Endodermal cell (in vitro differentiated cells): ENCODE measurements around the gene HACD2. TPM values are rescaled to one million over a fixed set of nuclear protein-coding genes. Genes with fewer than 3 reads are reported as not detected.

ENCODE experiments used
- DNase-seq: peaks from one replicate; pipeline ENCODE4 v3.0.0-alpha.2; 2017
- H3K27ac ChIP-seq: 2 replicates; pipeline ENCODE4 v1.5.1; 2013; ENCODE audit warnings: mild to moderate bottlenecking, low read depth, low read length, moderate library complexity
- H3K27me3 ChIP-seq: 2 replicates; pipeline ENCODE4 v1.6.1; 2013; ENCODE audit warnings: mild to moderate bottlenecking, low read length, moderate library complexity; ENCODE audit not compliant: insufficient read depth, control insufficient read depth, poor library complexity, severe bottlenecking
- H3K36me3 ChIP-seq: 2 replicates; pipeline ENCODE4 v1.7.0; 2013; ENCODE audit warnings: mild to moderate bottlenecking, low read length, moderate library complexity; ENCODE audit not compliant: control insufficient read depth, insufficient read depth
- H3K4me1 ChIP-seq: one replicate; pipeline ENCODE4 v1.7.0; 2013; ENCODE audit warnings: low read length; ENCODE audit not compliant: control insufficient read depth, insufficient read depth
- H3K4me3 ChIP-seq: 2 replicates; pipeline ENCODE4 v1.5.1; 2013; ENCODE audit warnings: mild to moderate bottlenecking, low read length, moderate library complexity
- H3K9ac ChIP-seq: 2 replicates; pipeline ENCODE4 v1.6.1; 2013; ENCODE audit warnings: mild to moderate bottlenecking, low read length, moderate library complexity; ENCODE audit not compliant: poor library complexity, severe bottlenecking; ENCODE audit errors: extremely low read depth
- H3K9me3 ChIP-seq: 2 replicates; pipeline ENCODE4 v1.6.1; 2013; ENCODE audit warnings: mild to moderate bottlenecking, low read length, moderate library complexity; ENCODE audit not compliant: control insufficient read depth
- H3K27ac Mint-ChIP-seq: 2 replicates; pipeline ENCODE4 v1.8.0; 2020; ENCODE audit warnings: mixed read lengths
- H3K27me3 Mint-ChIP-seq: 2 replicates; pipeline ENCODE4 v1.8.0; 2021; ENCODE audit warnings: mild to moderate bottlenecking, mixed read lengths; ENCODE audit not compliant: insufficient read depth
- H3K36me3 Mint-ChIP-seq: 2 replicates; pipeline ENCODE4 v1.8.0; 2020; ENCODE audit warnings: low read depth, mixed read lengths
- H3K4me1 Mint-ChIP-seq: 2 replicates; pipeline ENCODE4 v1.8.0; 2020; ENCODE audit warnings: mixed read lengths
- H3K4me3 Mint-ChIP-seq: 2 replicates; pipeline ENCODE4 v1.8.0; 2020; ENCODE audit warnings: mild to moderate bottlenecking, moderate library complexity, mixed read lengths
- H3K9me3 Mint-ChIP-seq: 2 replicates; pipeline ENCODE4 v1.8.0; 2020; ENCODE audit warnings: mild to moderate bottlenecking, mixed read lengths
- WGBS, 2 experiments: methylation state at CpG; one replicate each; pipeline versions ENCODE4 v1.1.5 to v1.1.7; 2013; ENCODE audit warnings: missing lambda C conversion rate in 2 of 2, mixed read lengths in 1 of 2; ENCODE audit not compliant: insufficient coverage in 1 of 2, insufficient read length in 1 of 2; 5-methylcytosine and 5-hydroxymethylcytosine counted together
- total RNA-seq, 2 donors: library from RNA; stranded (reverse); fragmentation: NEBNext Ultra II Directional in 1 of 2; extraction: Animal tissue kit (Norgen Biotek cat#: 25700) in 1 of 2; gene quantifications; 2 replicates in 1 of 2; 3 replicates in 1 of 2; pipeline ENCODE4 v1.2.1, GENCODE V29; 2021
- TF ChIP-seq, protein P1 (sequence below): fragments of 200-600 bp; sonication (generic); conservative IDR thresholded peaks from 2 replicates; pipeline ENCODE4 v1.5.0; 2021; ENCODE audit warnings: antibody characterized with exemption, mild to moderate bottlenecking

The HACD2 gene
- total RNA-seq, 2 donors from 2014 or later, result 32.5 to 48.7 TPM

DNA sequence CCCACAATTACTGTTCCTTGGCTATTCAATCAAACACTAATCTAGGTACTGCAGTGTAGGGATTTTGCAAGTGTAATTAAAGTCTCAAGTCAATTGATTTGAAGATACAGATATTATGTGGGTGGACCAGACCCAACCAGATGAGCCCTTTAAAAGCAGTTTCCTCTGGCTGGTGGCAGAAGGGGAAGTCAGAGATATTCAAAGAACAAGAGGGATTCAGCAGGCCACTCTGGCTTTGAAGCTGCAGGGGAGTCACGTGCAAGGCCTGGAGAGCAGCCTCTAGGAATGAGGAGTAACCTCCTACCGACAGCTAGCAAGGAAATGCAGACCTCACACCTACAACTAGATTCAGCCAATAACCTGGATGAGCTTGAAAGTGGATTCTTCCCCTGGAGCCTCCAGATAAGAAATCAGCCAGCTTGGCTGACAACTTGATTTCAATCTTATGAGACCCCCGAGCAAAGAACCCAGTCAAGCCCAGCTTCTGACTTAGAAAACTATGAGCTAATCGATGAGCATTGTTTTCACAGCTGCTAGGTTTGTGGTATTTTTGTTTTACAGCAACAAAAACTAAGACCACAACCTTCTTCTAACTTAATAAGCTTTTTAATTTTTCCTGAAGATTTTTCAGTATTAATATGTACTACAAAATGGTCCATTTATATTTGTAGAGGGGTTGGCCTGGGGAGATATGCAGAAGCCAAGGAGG lies 13.4 kb downstream of the HACD2 start:
- no peaks in the 10 kb centered on the region for H3K9me3 Mint-ChIP-seq
- TF ChIP-seq, protein P1, sequence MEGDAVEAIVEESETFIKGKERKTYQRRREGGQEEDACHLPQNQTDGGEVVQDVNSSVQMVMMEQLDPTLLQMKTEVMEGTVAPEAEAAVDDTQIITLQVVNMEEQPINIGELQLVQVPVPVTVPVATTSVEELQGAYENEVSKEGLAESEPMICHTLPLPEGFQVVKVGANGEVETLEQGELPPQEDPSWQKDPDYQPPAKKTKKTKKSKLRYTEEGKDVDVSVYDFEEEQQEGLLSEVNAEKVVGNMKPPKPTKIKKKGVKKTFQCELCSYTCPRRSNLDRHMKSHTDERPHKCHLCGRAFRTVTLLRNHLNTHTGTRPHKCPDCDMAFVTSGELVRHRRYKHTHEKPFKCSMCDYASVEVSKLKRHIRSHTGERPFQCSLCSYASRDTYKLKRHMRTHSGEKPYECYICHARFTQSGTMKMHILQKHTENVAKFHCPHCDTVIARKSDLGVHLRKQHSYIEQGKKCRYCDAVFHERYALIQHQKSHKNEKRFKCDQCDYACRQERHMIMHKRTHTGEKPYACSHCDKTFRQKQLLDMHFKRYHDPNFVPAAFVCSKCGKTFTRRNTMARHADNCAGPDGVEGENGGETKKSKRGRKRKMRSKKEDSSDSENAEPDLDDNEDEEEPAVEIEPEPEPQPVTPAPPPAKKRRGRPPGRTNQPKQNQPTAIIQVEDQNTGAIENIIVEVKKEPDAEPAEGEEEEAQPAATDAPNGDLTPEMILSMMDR, result no peak
- H3K9me3 ChIP-seq, result no peaks in the 10 kb centered on the region
- peaks cover 33% of the 10 kb centered on the region for H3K4me1 Mint-ChIP-seq
- peak; percentile 86 for DNase-seq
- H3K27me3 ChIP-seq, result no peaks in the 10 kb centered on the region
- peaks cover 9% of the 10 kb centered on the region for H3K4me1 ChIP-seq
- H3K4me3 ChIP-seq, result no peak overlapping the region
- no peaks in the 10 kb centered on the region for H3K27me3 Mint-ChIP-seq
- peak overlapping the region; percentile 86 for H3K27ac Mint-ChIP-seq
- 43 to 56% methylated on average over 4 of the region's 4 CpGs for WGBS, 2 experiments
- peaks cover 60% of the 10 kb centered on the region for H3K36me3 ChIP-seq
- H3K27ac ChIP-seq, result no peak overlapping the region
- H3K36me3 Mint-ChIP-seq, result peaks cover 12% of the 10 kb centered on the region
- H3K4me3 Mint-ChIP-seq, result no peak overlapping the region
- H3K9ac ChIP-seq, result no peak overlapping the region

DNA sequence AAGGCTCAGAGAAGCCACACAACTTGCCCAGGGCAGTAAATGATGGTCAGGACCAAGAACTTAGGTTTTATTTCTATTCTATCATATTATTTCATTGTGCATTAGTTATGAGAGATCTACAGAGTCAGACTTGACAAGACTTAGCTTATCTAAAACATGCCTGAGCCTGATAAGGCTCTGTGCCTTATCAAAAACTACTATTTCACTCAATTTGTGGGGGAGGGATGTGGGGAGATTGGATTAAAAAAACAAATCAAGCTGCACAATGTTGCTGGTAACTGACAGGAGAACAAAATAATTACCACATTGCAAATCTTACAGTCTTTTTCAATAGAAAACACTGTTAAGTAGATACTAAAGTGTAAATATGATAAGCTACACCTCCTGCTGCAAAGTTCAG lies 16.0 kb downstream of the HACD2 start:
- Mint-ChIP-seq H3K36me3 (peaks cover 17% of the 10 kb centered on the region), H3K27ac (no peak overlapping the region), H3K9me3 (no peaks in the 10 kb centered on the region), H3K27me3 (no peaks in the 10 kb centered on the region), H3K4me1 (peaks cover 33% of the 10 kb centered on the region), H3K4me3 (no peak overlapping the region)
- no peaks in the 10 kb centered on the region for H3K9me3 ChIP-seq
- H3K27ac ChIP-seq, result no peak overlapping the region
- no peak overlapping the region for H3K9ac ChIP-seq
- DNase-seq, result no peak
- H3K27me3 ChIP-seq, result no peaks in the 10 kb centered on the region
- TF ChIP-seq, protein P1, result no peak
- H3K4me3 ChIP-seq, result peak overlapping the region; percentile 5
- H3K36me3 ChIP-seq, result peaks cover 56% of the 10 kb centered on the region
- peaks cover 9% of the 10 kb centered on the region for H3K4me1 ChIP-seq

DNA sequence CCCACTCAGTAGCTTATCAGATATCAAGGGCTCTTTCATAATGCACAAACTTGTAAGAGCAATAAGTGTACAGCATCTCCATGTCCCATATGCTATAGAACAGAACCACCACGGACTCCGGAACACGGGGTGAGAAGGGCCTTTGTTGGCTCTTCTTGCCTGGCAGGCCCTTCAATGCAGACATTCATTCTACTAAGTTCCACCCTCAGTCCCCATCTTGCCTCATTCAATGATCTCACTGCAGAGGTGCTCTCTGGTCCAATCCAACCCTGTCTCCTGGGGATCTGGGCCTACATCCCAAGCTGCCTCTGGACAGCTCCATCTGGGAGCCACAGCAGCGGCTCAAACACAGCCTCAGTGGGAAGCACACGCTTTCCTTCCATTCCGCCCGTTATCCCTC lies 16.8 kb downstream of the HACD2 start:
- Histone ChIP-seq H3K4me3 (peak overlapping the region; percentile 5), H3K9ac (no peak overlapping the region), H3K4me1 (peaks cover 9% of the 10 kb centered on the region), H3K27ac (no peak overlapping the region), H3K36me3 (peaks cover 57% of the 10 kb centered on the region), H3K9me3 (no peaks in the 10 kb centered on the region), H3K27me3 (no peaks in the 10 kb centered on the region)
- Mint-ChIP-seq H3K4me1 (peaks cover 33% of the 10 kb centered on the region), H3K27me3 (no peaks in the 10 kb centered on the region), H3K9me3 (no peaks in the 10 kb centered on the region), H3K4me3 (no peak overlapping the region), H3K36me3 (peaks cover 17% of the 10 kb centered on the region), H3K27ac (no peak overlapping the region)
- 92 to 97% methylated on average over 7 of the region's 7 CpGs for WGBS, 2 experiments
- TF ChIP-seq, protein P1, result no peak
- no peak for DNase-seq
